ENCODE results near the gene KMO.

The KMO gene

GRCh38 chr1:241631674-241632073, 99.5 kb downstream of the KMO start:
- no peak overlapping the region for H3K27ac ChIP-seq (replicated peaks)
- no peak for DNase-seq (ENCODE audit: low read depth in 1 of 2, low spot score in 1 of 2)
- H3K27me3 ChIP-seq (ENCODE audit: insufficient read depth, poor library complexity, severe bottlenecking) = no peaks in the 10 kb centered on the region
- TF ChIP-seq, protein P1, sequence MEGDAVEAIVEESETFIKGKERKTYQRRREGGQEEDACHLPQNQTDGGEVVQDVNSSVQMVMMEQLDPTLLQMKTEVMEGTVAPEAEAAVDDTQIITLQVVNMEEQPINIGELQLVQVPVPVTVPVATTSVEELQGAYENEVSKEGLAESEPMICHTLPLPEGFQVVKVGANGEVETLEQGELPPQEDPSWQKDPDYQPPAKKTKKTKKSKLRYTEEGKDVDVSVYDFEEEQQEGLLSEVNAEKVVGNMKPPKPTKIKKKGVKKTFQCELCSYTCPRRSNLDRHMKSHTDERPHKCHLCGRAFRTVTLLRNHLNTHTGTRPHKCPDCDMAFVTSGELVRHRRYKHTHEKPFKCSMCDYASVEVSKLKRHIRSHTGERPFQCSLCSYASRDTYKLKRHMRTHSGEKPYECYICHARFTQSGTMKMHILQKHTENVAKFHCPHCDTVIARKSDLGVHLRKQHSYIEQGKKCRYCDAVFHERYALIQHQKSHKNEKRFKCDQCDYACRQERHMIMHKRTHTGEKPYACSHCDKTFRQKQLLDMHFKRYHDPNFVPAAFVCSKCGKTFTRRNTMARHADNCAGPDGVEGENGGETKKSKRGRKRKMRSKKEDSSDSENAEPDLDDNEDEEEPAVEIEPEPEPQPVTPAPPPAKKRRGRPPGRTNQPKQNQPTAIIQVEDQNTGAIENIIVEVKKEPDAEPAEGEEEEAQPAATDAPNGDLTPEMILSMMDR (IDR thresholded peaks at IDR 0.05; ENCODE audit: insufficient read depth, low read length) = no peak
- TF ChIP-seq POLR2AphosphoS5 (IDR thresholded peaks at IDR 0.05; ENCODE audit: low read depth) = no peak
- TF ChIP-seq, protein P2, sequence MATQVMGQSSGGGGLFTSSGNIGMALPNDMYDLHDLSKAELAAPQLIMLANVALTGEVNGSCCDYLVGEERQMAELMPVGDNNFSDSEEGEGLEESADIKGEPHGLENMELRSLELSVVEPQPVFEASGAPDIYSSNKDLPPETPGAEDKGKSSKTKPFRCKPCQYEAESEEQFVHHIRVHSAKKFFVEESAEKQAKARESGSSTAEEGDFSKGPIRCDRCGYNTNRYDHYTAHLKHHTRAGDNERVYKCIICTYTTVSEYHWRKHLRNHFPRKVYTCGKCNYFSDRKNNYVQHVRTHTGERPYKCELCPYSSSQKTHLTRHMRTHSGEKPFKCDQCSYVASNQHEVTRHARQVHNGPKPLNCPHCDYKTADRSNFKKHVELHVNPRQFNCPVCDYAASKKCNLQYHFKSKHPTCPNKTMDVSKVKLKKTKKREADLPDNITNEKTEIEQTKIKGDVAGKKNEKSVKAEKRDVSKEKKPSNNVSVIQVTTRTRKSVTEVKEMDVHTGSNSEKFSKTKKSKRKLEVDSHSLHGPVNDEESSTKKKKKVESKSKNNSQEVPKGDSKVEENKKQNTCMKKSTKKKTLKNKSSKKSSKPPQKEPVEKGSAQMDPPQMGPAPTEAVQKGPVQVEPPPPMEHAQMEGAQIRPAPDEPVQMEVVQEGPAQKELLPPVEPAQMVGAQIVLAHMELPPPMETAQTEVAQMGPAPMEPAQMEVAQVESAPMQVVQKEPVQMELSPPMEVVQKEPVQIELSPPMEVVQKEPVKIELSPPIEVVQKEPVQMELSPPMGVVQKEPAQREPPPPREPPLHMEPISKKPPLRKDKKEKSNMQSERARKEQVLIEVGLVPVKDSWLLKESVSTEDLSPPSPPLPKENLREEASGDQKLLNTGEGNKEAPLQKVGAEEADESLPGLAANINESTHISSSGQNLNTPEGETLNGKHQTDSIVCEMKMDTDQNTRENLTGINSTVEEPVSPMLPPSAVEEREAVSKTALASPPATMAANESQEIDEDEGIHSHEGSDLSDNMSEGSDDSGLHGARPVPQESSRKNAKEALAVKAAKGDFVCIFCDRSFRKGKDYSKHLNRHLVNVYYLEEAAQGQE (IDR thresholded peaks at IDR 0.05; ENCODE audit: insufficient replicate concordance, low read depth) = no peak
- TF ChIP-seq SPI1 (IDR thresholded peaks at IDR 0.05; ENCODE audit: borderline replicate concordance, low read depth) = no peak
- TF ChIP-seq GABPA (IDR thresholded peaks at IDR 0.05; ENCODE audit: low read depth) = no peak
- H3K4me3 ChIP-seq (replicated peaks; ENCODE audit: insufficient read depth, low read length) = no peak overlapping the region

DNA sequence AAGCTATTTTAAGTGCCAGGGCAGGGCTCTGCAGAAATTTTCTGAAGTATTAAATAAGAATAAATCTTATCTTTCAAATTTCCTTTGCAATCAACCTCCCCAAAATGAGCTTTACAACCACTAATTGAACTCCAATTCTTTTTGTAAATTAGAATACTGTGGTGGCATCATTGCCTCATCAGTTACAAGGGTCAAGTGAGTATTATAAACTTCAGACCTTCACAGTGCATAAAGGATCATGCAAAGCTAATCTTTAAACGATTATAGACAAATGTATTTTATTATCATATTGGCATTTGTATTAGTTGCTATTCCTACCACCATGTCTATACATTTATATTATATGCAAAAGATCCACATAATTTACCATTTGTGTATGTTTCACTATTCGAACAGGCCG, 100.8 kb downstream of the KMO start:
- H3K4me3 ChIP-seq (replicated peaks; ENCODE audit: insufficient read depth, low read length) = no peak overlapping the region
- no peak overlapping the region for H3K27ac ChIP-seq (replicated peaks)
- no peaks in the 10 kb centered on the region for H3K27me3 ChIP-seq (ENCODE audit: insufficient read depth, poor library complexity, severe bottlenecking)
- no peak for TF ChIP-seq SPI1 (IDR thresholded peaks at IDR 0.05; ENCODE audit: borderline replicate concordance, low read depth)
- TF ChIP-seq, protein P1 (IDR thresholded peaks at IDR 0.05; ENCODE audit: insufficient read depth, low read length) = no peak
- TF ChIP-seq GABPA (IDR thresholded peaks at IDR 0.05; ENCODE audit: low read depth) = no peak
- TF ChIP-seq, protein P2 (IDR thresholded peaks at IDR 0.05; ENCODE audit: insufficient replicate concordance, low read depth) = no peak
- no peak for TF ChIP-seq POLR2AphosphoS5 (IDR thresholded peaks at IDR 0.05; ENCODE audit: low read depth)
- no peak for DNase-seq (ENCODE audit: low read depth in 1 of 2, low spot score in 1 of 2)

GRCh38 chr1:241635556-241636152, 103.5 kb downstream of the KMO start:
- H3K27me3 ChIP-seq (ENCODE audit: insufficient read depth, poor library complexity, severe bottlenecking) = no peaks in the 10 kb centered on the region
- no peak overlapping the region for H3K27ac ChIP-seq (replicated peaks)
- H3K4me3 ChIP-seq (replicated peaks; ENCODE audit: insufficient read depth, low read length) = no peak overlapping the region
- no peak for DNase-seq (ENCODE audit: low read depth in 1 of 2, low spot score in 1 of 2)
- TF ChIP-seq, protein P2 (IDR thresholded peaks at IDR 0.05; ENCODE audit: insufficient replicate concordance, low read depth) = no peak
- TF ChIP-seq, protein P1 (IDR thresholded peaks at IDR 0.05; ENCODE audit: insufficient read depth, low read length) = no peak
- TF ChIP-seq SPI1 (IDR thresholded peaks at IDR 0.05; ENCODE audit: borderline replicate concordance, low read depth) (no peak), POLR2AphosphoS5 (IDR thresholded peaks at IDR 0.05; ENCODE audit: low read depth) (no peak), GABPA (IDR thresholded peaks at IDR 0.05; ENCODE audit: low read depth) (no peak)
